CD4-positive, alpha-beta T cell treated with Interleukin-6 at 100 ng/mL for 8 hours (primary cell): ENCODE measurements around the gene EPB41L4A.

Source experiments
- DNase-seq: peaks from one replicate; pipeline ENCODE4 v3.0.0-alpha.2; 2020; ENCODE audit warnings: mixed read lengths, low spot score

Gene EPB41L4A

GRCh38 chr5:112154940-112155686 lies 264.0 kb downstream of the EPB41L4A start:
- no peak for DNase-seq

DNA sequence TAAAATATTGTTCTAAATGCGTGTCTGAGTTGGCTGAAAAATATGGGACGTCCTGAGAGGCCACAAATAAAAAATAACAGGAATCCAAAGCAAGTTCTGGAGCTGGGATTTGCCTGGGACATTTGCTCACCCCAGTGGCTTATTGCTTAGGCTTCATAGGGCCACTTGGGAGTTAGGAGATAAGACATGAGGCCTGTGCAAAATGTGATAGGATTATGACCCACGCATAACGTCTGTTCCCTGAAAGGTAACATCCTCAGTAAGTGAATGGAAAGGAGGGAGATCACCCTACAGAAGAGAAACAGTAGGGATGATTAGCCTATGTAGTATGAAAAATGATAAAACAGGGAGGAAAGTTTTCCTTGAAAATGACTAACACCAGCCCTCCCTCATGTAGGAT lies 269.4 kb downstream of the EPB41L4A start:
- no peak for DNase-seq

DNA sequence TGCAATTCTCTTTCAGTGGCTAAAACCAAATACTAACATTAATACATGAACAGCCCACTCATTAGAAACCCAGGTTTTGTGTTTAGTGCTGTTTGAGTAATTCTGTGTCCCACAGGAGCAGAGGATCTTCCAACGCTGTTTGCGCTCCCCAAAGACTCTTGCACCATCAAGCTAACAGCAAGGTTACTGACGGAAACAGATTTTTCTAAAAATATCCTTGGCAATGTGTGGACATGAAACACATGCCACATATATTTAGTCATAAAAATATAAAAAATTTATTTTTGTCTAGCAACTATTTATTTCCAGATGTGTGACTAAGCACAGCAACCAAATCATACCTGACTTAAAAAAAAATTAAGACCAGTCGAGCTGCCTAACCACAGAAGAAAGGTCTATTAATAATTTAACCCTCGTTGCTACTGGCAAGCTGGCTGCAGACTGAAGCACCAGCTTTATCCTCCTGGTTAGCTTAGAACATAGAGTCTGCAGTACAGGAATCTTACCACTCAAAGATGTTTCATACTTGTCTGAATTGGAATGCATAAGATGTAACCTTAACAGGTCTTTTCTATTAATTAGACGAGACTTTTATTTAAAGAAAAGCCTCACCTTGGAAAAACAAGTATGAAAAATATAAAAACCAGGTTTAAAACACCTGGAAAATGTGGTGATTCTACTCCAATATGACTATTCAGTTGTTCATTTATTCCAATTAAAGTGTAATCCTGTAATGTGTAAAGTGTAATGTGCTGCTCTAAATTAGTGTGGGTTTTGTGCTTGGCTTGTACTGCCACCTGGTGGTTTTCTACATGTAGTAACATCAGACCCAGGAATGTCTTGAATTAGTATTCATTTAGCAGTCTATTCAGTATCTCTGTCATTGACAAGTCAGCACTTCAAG lies 272.5 kb downstream of the EPB41L4A start:
- peak; percentile 57 for DNase-seq

GRCh38 chr5:112143690-112144089 lies 275.4 kb downstream of the EPB41L4A start:
- DNase-seq: no peak

DNA sequence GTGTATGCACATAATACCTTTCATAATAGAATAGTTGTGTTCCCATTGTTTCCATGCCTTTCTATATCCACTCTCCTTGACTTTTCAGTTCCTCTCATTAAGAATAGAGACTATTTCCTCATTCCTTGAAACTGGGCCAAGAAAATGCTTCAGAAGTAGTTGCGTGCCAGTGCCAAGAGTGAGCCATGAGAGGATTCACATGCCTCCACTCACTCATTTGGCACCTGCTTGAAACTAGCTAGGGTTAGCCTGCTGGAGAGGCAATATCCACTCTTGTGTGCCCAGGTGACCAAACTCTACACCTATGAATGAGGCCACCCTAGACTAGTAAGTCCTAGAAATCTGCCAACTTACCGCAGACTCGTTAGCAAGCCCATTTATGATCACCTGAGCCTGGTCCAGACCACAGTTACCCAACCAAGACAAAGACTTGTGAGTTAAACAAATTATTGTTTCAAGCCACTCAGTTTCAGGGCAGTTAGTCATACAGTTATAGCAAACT lies 276.3 kb downstream of the EPB41L4A start:
- DNase-seq: no peak

GRCh38 chr5:112141582-112141981 lies 277.5 kb downstream of the EPB41L4A start:
- no peak for DNase-seq

GRCh38 chr5:112138526-112138925 lies 280.6 kb downstream of the EPB41L4A start:
- DNase-seq: no peak

DNA sequence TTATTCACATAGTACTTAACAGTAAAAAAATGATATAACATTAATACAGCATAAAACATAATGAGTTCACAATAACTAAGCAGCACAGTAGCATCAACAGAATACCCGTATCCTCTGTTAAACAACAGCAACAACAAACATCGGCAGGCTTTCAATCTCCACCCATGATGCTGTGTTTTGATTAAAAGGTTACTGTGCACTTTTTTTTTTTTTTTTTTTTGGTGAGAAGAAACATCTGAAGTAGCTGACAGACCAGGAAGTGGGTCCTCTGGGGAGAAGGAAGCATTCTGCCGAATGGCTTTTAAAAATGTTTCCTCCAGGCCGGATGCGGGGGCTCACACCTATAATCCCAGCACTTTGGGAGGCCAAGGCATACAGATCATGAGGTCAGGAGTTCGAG lies 282.3 kb downstream of the EPB41L4A start:
- no peak for DNase-seq

DNA sequence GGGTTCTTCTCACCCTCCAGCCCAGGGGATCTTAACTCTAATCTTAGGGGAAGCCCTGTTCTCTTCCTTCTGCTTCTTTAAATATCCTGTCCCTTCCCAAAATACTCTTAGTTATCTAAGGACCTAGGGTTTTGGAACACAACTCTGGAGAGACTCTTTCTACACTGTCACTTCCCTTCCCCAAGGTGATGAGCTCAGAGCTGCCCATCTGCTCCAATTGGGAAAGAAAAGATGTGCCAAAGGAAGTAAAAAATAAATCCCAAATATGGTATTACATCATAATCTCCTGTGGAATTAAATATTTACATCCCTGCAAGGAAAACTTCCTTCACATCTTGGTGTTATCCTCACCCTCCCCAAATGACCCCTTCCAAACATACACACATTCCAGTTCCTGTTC lies 291.2 kb downstream of the EPB41L4A start:
- DNase-seq: no peak

DNA sequence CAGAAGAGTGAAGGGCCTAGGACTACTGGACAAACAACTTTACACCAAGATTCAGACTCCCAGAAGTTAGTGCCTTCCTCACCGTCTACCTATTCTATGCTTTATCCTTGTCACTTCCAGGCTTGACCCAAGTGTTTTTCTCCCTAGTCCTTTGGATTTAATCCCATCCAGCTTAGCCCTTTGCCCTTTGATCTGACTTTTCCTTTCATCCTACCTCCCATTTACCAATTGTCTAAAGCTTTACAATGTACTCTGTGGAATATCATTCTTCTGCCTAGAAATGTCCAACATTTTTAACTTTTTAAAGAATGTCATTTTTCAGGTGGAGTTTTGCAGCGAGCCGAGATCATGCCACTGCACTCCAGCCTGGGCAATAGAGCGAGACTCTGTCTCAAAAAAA lies 292.1 kb downstream of the EPB41L4A start:
- DNase-seq: no peak

DNA sequence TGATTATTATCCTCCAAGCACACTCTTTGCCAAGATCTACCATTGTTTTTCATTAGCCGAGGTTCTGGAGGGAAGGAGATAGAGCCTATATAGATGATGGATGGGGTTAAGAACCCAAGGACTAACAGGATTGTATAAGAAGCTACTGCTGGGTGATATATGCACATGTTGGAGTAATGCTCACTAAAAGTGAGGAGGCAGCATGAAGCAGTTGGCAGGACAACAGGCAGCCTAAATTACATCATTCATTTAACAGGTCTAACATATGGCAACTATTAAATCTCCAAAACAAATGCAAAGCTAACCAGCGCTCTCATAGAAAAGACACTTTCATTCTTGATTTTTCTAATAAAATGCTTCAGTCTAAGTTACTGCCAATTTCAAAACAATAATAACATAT lies 293.2 kb downstream of the EPB41L4A start:
- no peak for DNase-seq

GRCh38 chr5:112124788-112125187 lies 294.3 kb downstream of the EPB41L4A start:
- no peak for DNase-seq

DNA sequence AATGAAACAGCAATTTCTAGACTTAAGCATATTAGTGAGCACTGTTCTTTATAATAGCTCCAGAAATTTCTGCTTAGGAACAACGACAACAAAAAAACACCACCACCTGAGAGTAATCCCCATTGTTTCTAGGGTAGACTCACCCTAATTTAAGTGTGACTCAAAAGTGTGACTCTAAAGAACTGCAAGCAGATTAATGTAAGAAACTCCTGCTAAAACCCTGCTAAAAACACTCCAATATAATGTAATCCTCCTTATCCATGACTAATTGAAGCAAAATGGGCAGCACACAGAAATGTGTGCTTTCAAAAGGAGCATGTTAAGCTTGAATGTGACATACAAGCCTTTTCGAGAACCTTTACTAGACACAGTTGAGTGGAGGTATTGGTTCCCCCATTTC lies 296.0 kb downstream of the EPB41L4A start:
- DNase-seq: no peak

DNA sequence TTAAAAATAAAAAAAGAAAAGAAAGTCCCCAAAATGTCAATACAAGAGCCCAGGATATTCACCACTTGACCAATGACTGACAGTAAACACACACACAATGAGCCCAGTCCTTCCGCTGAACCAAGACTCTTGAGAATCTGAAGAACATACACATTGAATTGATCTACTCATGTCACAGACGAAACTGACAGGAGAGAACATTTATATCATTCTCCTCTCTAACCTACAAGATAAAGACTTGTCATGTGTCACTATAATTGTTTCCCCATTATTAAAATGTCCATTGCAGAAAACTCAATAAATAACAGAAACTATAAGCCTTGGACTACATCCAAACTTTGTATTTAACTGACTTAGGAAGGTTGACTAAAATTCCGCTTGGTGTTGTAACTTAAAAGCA lies 296.7 kb downstream of the EPB41L4A start:
- DNase-seq: no peak

DNA sequence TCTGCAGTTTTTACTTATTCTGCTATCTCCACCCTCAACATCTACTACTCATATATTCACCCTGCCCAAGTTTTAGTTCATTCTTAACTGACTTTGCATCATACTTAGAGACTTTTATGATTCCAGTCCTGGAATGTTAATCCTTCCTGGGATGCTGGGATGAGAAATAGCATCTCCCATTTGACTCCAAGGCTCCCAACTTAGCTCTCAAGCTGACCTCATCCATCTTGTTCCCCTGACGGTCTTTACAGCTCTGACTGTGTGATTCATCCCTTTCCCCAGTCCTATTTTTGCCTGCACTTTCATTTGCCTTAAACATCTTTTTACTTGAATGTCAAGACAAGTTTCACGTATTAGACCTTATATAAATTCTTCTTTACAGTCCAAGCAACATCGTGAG lies 297.8 kb downstream of the EPB41L4A start:
- no peak for DNase-seq

- DNase-seq: no peak
Measured at GRCh38 chr5:112119969-112120368, 299.1 kb downstream of the EPB41L4A start.

DNA sequence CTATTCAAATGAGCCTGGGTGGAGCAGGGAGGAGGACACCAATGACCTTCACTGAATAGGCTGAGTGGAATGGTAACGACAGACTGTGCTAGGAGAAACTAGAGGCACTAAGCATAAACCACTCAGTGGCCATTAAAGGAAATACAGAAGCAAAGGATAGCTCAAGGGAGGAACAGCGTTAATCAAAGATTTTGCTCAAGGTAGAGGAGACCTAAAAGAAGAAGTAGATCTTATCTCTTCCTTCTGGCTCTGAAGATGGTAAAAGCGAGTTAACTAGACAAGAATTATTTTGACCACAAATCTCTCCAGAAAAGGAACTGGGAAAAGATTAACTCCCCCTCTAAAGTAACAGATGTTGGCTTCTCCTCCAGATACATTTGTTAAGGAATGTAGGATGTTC lies 299.6 kb downstream of the EPB41L4A start:
- no peak for DNase-seq

- no peak for DNase-seq
Measured at GRCh38 chr5:112117551-112117950, 301.5 kb downstream of the EPB41L4A start.

GRCh38 chr5:112116371-112116770 lies 302.7 kb downstream of the EPB41L4A start:
- DNase-seq: no peak

- no peak for DNase-seq
Measured at GRCh38 chr5:112113565-112113964, 305.5 kb downstream of the EPB41L4A start.
